ENCODE results near the gene TEX2. TPM values are rescaled to one million over a fixed set of nuclear protein-coding genes. Genes with fewer than 3 reads are reported as not detected.

The TEX2 gene
- polyA plus RNA-seq, 1 donor (not counting 4 experiments of a cell fraction or from before 2014, with no cell fraction given): 44.4 TPM

GRCh38 chr17:64216000-64216337, 47.1 kb downstream of the TEX2 start:
- peaks cover 12 to 14% of the 10 kb centered on the region in 2 experiments for H3K36me3 ChIP-seq (ENCODE audit: control insufficient read depth in 2 of 2, extremely low read depth in 1 of 2, insufficient read depth in 2 of 2, low read length in 2 of 2)
- H2AFZ ChIP-seq (ENCODE audit: control insufficient read depth, low read length): no peak overlapping the region
- H3K9me1 ChIP-seq (ENCODE audit: control insufficient read depth, extremely low read depth, insufficient read depth, low read length): no peaks in the 10 kb centered on the region
- no peak for TF ChIP-seq EZH2 (IDR thresholded peaks at IDR 0.05; ENCODE audit: low read length)
- no peak for TF ChIP-seq CTCF (optimal IDR thresholded peaks at IDR 0.05 in 1 of 3, IDR thresholded peaks at IDR 0.05 in 1 of 3, conservative IDR thresholded peaks at IDR 0.05 in 1 of 3; ENCODE audit: extremely low read depth in 1 of 3, insufficient read depth in 2 of 3, low read length in 3 of 3)
- no peaks in the 10 kb centered on the region for H4K20me1 ChIP-seq (ENCODE audit: control insufficient read depth, extremely low read depth, insufficient read depth, low read length)
- peaks cover 53% of the 10 kb centered on the region for H3K79me2 ChIP-seq (ENCODE audit: control insufficient read depth, insufficient read depth, low read length)
- DNase-seq (ENCODE audit: low read depth, low spot score): no peak
- no peak overlapping the region for H3K4me3 ChIP-seq (ENCODE audit: control insufficient read depth in 2 of 3, extremely low read depth in 1 of 3, insufficient read depth in 2 of 3, low read depth in 1 of 3, low read length in 3 of 3)
- no peak overlapping the region for H3K4me2 ChIP-seq (ENCODE audit: control insufficient read depth, extremely low read depth, insufficient read depth, low read depth, low read length)
- dilution Hi-C loops (cut with MboI; ENCODE audit: extremely low pct_ligation_motif_present, low sequenced_read_pairs): no loop called here
- no peak overlapping the region for H3K27ac ChIP-seq (ENCODE audit: control insufficient read depth, insufficient read depth, low read length)
- no peak overlapping the region for H3K9ac ChIP-seq (ENCODE audit: control insufficient read depth, extremely low read depth, insufficient read depth, low read length)
- H3K27me3 ChIP-seq (ENCODE audit: control insufficient read depth, extremely low read depth, insufficient read depth, low read length): no peaks in the 10 kb centered on the region
- no peak for FAIRE-seq
- no peaks in the 10 kb centered on the region for H3K9me3 ChIP-seq (ENCODE audit: control insufficient read depth, low read depth, low read length)
- H3K4me1 ChIP-seq (ENCODE audit: control insufficient read depth, extremely low read depth, insufficient read depth, low read length): peaks cover 10% of the 10 kb centered on the region

GRCh38 chr17:64214950-64215349, 48.1 kb downstream of the TEX2 start:
- Histone ChIP-seq H3K27me3 (ENCODE audit: control insufficient read depth, extremely low read depth, insufficient read depth, low read length) (no peaks in the 10 kb centered on the region), H3K4me3 (ENCODE audit: control insufficient read depth in 2 of 3, extremely low read depth in 1 of 3, insufficient read depth in 2 of 3, low read depth in 1 of 3, low read length in 3 of 3) (no peak overlapping the region), H3K9me3 (ENCODE audit: control insufficient read depth, low read depth, low read length) (no peaks in the 10 kb centered on the region), H4K20me1 (ENCODE audit: control insufficient read depth, extremely low read depth, insufficient read depth, low read length) (no peaks in the 10 kb centered on the region), H3K36me3 (ENCODE audit: control insufficient read depth in 2 of 2, extremely low read depth in 1 of 2, insufficient read depth in 2 of 2, low read length in 2 of 2) (peaks cover 12 to 14% of the 10 kb centered on the region in 2 experiments), H3K79me2 (ENCODE audit: control insufficient read depth, insufficient read depth, low read length) (peaks cover 51% of the 10 kb centered on the region), H3K9me1 (ENCODE audit: control insufficient read depth, extremely low read depth, insufficient read depth, low read length) (no peaks in the 10 kb centered on the region), H3K27ac (ENCODE audit: control insufficient read depth, insufficient read depth, low read length) (no peak overlapping the region), H3K4me1 (ENCODE audit: control insufficient read depth, extremely low read depth, insufficient read depth, low read length) (peaks cover 18% of the 10 kb centered on the region), H2AFZ (ENCODE audit: control insufficient read depth, low read length) (no peak overlapping the region), H3K4me2 (ENCODE audit: control insufficient read depth, extremely low read depth, insufficient read depth, low read depth, low read length) (no peak overlapping the region), H3K9ac (ENCODE audit: control insufficient read depth, extremely low read depth, insufficient read depth, low read length) (no peak overlapping the region)
- no peak for DNase-seq (ENCODE audit: low read depth, low spot score)
- TF ChIP-seq EZH2 (IDR thresholded peaks at IDR 0.05; ENCODE audit: low read length): no peak
- no peak for TF ChIP-seq CTCF (optimal IDR thresholded peaks at IDR 0.05 in 1 of 3, IDR thresholded peaks at IDR 0.05 in 1 of 3, conservative IDR thresholded peaks at IDR 0.05 in 1 of 3; ENCODE audit: extremely low read depth in 1 of 3, insufficient read depth in 2 of 3, low read length in 3 of 3)
- dilution Hi-C loops (cut with MboI; ENCODE audit: extremely low pct_ligation_motif_present, low sequenced_read_pairs): no loop called here
- no peak for FAIRE-seq

Data from keratinocyte (primary cell).